RWPE2 (cell line): ENCODE results near the gene NIT2.

Source experiments
- ATAC-seq: fragments of 200-7000 bp; cut with Tn5 transposase; 3 replicates; pipeline ENCODE4 v1.9.1; 2021; ENCODE audit warnings: low read depth
- DNase-seq: peaks from one replicate; pipeline ENCODE4 v3.0.0-alpha.2; 2020; ENCODE audit warnings: low spot score
- H3K27ac ChIP-seq: fragments of 450-650 bp; 2 replicates; pipeline ENCODE4 v1.5.1; 2017; ENCODE audit warnings: mild to moderate bottlenecking; ENCODE audit not compliant: poor library complexity, severe bottlenecking
- H3K27me3 ChIP-seq: fragments of 250-450 bp; sonication (Bioruptor Pico); 2 replicates; pipeline ENCODE4 v1.5.1; 2021; ENCODE audit warnings: mild to moderate bottlenecking, moderate library complexity; ENCODE audit not compliant: insufficient read depth, poor library complexity, severe bottlenecking
- H3K36me3 ChIP-seq: fragments of 250-450 bp; sonication (Bioruptor Pico); 2 replicates; pipeline ENCODE4 v1.5.1; 2020; ENCODE audit warnings: low read depth, mild to moderate bottlenecking, moderate library complexity
- H3K4me1 ChIP-seq: fragments of 250-450 bp; sonication (Bioruptor Pico); 2 replicates; pipeline ENCODE4 v1.5.1; 2021; ENCODE audit warnings: mild to moderate bottlenecking, moderate library complexity; ENCODE audit not compliant: insufficient read depth, poor library complexity, severe bottlenecking
- H3K4me3 ChIP-seq: fragments of 250-450 bp; sonication (Bioruptor Pico); 2 replicates; pipeline ENCODE4 v1.5.1; 2021; ENCODE audit warnings: mild to moderate bottlenecking, moderate library complexity; ENCODE audit not compliant: severe bottlenecking
- H3K9me3 ChIP-seq: fragments of 250-450 bp; sonication (Bioruptor Pico); 2 replicates; pipeline ENCODE4 v1.5.1; 2021; ENCODE audit warnings: mild to moderate bottlenecking, moderate library complexity; ENCODE audit not compliant: severe bottlenecking
- CTCF ChIP-seq: fragments of 450-650 bp; IDR thresholded peaks from one replicate; pipeline ENCODE4 v1.5.1; 2017; ENCODE audit warnings: mild to moderate bottlenecking, moderate library complexity; ENCODE audit not compliant: poor library complexity, severe bottlenecking

The NIT2 gene

GRCh38 chr3:100368441-100368840 lies 33.9 kb downstream of the NIT2 start:
- no peak overlapping the region for H3K4me3 ChIP-seq
- no peak for DNase-seq
- H3K4me1 ChIP-seq: no peaks in the 10 kb centered on the region
- peaks cover 98% of the 10 kb centered on the region for H3K36me3 ChIP-seq
- ATAC-seq: no peak
- H3K27ac ChIP-seq: no peak overlapping the region
- no peaks in the 10 kb centered on the region for H3K27me3 ChIP-seq
- no peaks in the 10 kb centered on the region for H3K9me3 ChIP-seq
- TF ChIP-seq CTCF: no peak

GRCh38 chr3:100370756-100371155 lies 36.2 kb downstream of the NIT2 start:
- Histone ChIP-seq H3K27me3 (no peaks in the 10 kb centered on the region), H3K4me3 (no peak overlapping the region), H3K36me3 (peaks cover 96% of the 10 kb centered on the region), H3K9me3 (no peaks in the 10 kb centered on the region), H3K4me1 (no peaks in the 10 kb centered on the region), H3K27ac (no peak overlapping the region)
- ATAC-seq: no peak
- no peak for TF ChIP-seq CTCF
- DNase-seq: no peak

- Histone ChIP-seq H3K36me3 (peaks cover 88% of the 10 kb centered on the region), H3K4me3 (no peak overlapping the region), H3K27me3 (no peaks in the 10 kb centered on the region), H3K27ac (no peak overlapping the region), H3K9me3 (no peaks in the 10 kb centered on the region), H3K4me1 (no peaks in the 10 kb centered on the region)
- DNase-seq (no peak), ATAC-seq (no peak)
- TF ChIP-seq CTCF: no peak
These were observed 40.0 kb downstream of the NIT2 start for GRCh38 chr3:100374521-100374920.

- Histone ChIP-seq H3K4me1 (no peaks in the 10 kb centered on the region), H3K4me3 (no peak overlapping the region), H3K27ac (no peak overlapping the region), H3K36me3 (peaks cover 85% of the 10 kb centered on the region), H3K9me3 (no peaks in the 10 kb centered on the region), H3K27me3 (no peaks in the 10 kb centered on the region)
- no peak for TF ChIP-seq CTCF
- DNase-seq (no peak), ATAC-seq (no peak)
These were observed 41.7 kb downstream of the NIT2 start for GRCh38 chr3:100376301-100376700.

- ATAC-seq (no peak), DNase-seq (no peak)
- no peak for TF ChIP-seq CTCF
- Histone ChIP-seq H3K4me3 (no peak overlapping the region), H3K27ac (no peak overlapping the region), H3K27me3 (no peaks in the 10 kb centered on the region), H3K4me1 (peaks cover 8% of the 10 kb centered on the region), H3K36me3 (peaks cover 80% of the 10 kb centered on the region), H3K9me3 (peaks cover 9% of the 10 kb centered on the region)
These were observed 50.4 kb downstream of the NIT2 start for GRCh38 chr3:100384733-100385525.
